ENCODE results near the gene DLGAP1.
"Not testable (repeated sequence)": the region's sequence is repeated elsewhere in the genome, so short reads cannot be mapped to it uniquely, and the experiment has no call there.

DLGAP1 gene

GRCh38 chr18:4292696-4293095, 162.4 kb downstream of the DLGAP1 start:
- no peak for DNase-seq (ENCODE audit: low read depth, low spot score)

GRCh38 chr18:4287340-4287739, 167.8 kb downstream of the DLGAP1 start:
- DNase-seq (ENCODE audit: low read depth, low spot score), result not testable (repeated sequence)

- no peak for DNase-seq (ENCODE audit: low read depth, low spot score)
These were observed 168.9 kb downstream of the DLGAP1 start for GRCh38 chr18:4286256-4286655.

- DNase-seq (ENCODE audit: low read depth, low spot score), result no peak
These were observed 169.6 kb downstream of the DLGAP1 start for GRCh38 chr18:4285525-4285924.

GRCh38 chr18:4284528-4284927, 170.6 kb downstream of the DLGAP1 start:
- DNase-seq (ENCODE audit: low read depth, low spot score), result no peak

- no peak for DNase-seq (ENCODE audit: low read depth, low spot score)
These were observed 171.3 kb downstream of the DLGAP1 start for GRCh38 chr18:4283746-4284291.

- DNase-seq (ENCODE audit: low read depth, low spot score), result no peak
These were observed 172.2 kb downstream of the DLGAP1 start for GRCh38 chr18:4282954-4283353.

GRCh38 chr18:4276953-4277585, 178.0 kb downstream of the DLGAP1 start:
- DNase-seq (ENCODE audit: low read depth, low spot score), result no peak

- no peak for DNase-seq (ENCODE audit: low read depth, low spot score)
These were observed 183.2 kb downstream of the DLGAP1 start for GRCh38 chr18:4271952-4272351.

- DNase-seq (ENCODE audit: low read depth, low spot score), result no peak
These were observed 184.1 kb downstream of the DLGAP1 start for GRCh38 chr18:4270988-4271387.

- no peak for DNase-seq (ENCODE audit: low read depth, low spot score)
These were observed 185.1 kb downstream of the DLGAP1 start for GRCh38 chr18:4270016-4270415.

- no peak for DNase-seq (ENCODE audit: low read depth, low spot score)
These were observed 187.5 kb downstream of the DLGAP1 start for GRCh38 chr18:4267641-4268040.

GRCh38 chr18:4264347-4264791, 190.7 kb downstream of the DLGAP1 start:
- DNase-seq (ENCODE audit: low read depth, low spot score), result no peak

- DNase-seq (ENCODE audit: low read depth, low spot score), result no peak
These were observed 195.0 kb downstream of the DLGAP1 start for GRCh38 chr18:4260107-4260506.

- no peak for DNase-seq (ENCODE audit: low read depth, low spot score)
These were observed 198.2 kb downstream of the DLGAP1 start for GRCh38 chr18:4256766-4257417.

- DNase-seq (ENCODE audit: low read depth, low spot score), result no peak
These were observed 200.3 kb downstream of the DLGAP1 start for GRCh38 chr18:4254840-4255239.

- no peak for DNase-seq (ENCODE audit: low read depth, low spot score)
These were observed 202.3 kb downstream of the DLGAP1 start for GRCh38 chr18:4252829-4253228.

GRCh38 chr18:4251873-4252272, 203.2 kb downstream of the DLGAP1 start:
- DNase-seq (ENCODE audit: low read depth, low spot score), result no peak

GRCh38 chr18:4251206-4251605, 203.9 kb downstream of the DLGAP1 start:
- no peak for DNase-seq (ENCODE audit: low read depth, low spot score)

- no peak for DNase-seq (ENCODE audit: low read depth, low spot score)
These were observed 205.0 kb downstream of the DLGAP1 start for GRCh38 chr18:4250141-4250540.

GRCh38 chr18:4248686-4249085, 206.4 kb downstream of the DLGAP1 start:
- no peak for DNase-seq (ENCODE audit: low read depth, low spot score)

GRCh38 chr18:4246374-4246773, 208.7 kb downstream of the DLGAP1 start:
- DNase-seq (ENCODE audit: low read depth, low spot score), result no peak

- no peak for DNase-seq (ENCODE audit: low read depth, low spot score)
These were observed 209.7 kb downstream of the DLGAP1 start for GRCh38 chr18:4245456-4245855.
